Spinal cord (tissue), 10 donors: Measurements from ENCODE around the gene LCE4A. TPM values are rescaled to one million over a fixed set of nuclear protein-coding genes. Genes with fewer than 3 reads are reported as not detected.

ENCODE experiments used
- DNase-seq, 6 donors: peaks; one replicate each; pipeline versions ENCODE4 v3.0.0 to v3.0.0-alpha.2; 2013 to 2015; ENCODE audit warnings: low spot score in 6 of 6, low read depth in 4 of 6
- H3K27ac ChIP-seq: one replicate; pipeline ENCODE4 v1.5.1; 2013; ENCODE audit warnings: low read depth, low read length, control low read depth
- H3K27me3 ChIP-seq: one replicate; pipeline ENCODE4 v1.6.1; 2013; ENCODE audit warnings: low read length; ENCODE audit not compliant: control insufficient read depth, insufficient read depth
- H3K36me3 ChIP-seq: one replicate; pipeline ENCODE4 v1.6.1; 2013; ENCODE audit warnings: low read length; ENCODE audit not compliant: control insufficient read depth, insufficient read depth
- H3K4me1 ChIP-seq: one replicate; pipeline ENCODE4 v1.6.1; 2013; ENCODE audit warnings: low read length; ENCODE audit not compliant: control insufficient read depth, insufficient read depth
- H3K4me3 ChIP-seq: one replicate; pipeline ENCODE4 v1.5.1; 2013; ENCODE audit warnings: low read depth, low read length, control low read depth
- H3K9me3 ChIP-seq: one replicate; pipeline ENCODE4 v1.6.1; 2013; ENCODE audit warnings: low read length; ENCODE audit not compliant: control insufficient read depth, insufficient read depth
- WGBS: methylation state at CpG from one replicate; pipeline ENCODE4 v1.1.5; 2013; ENCODE audit warnings: missing lambda C conversion rate; ENCODE audit not compliant: insufficient coverage; 5-methylcytosine and 5-hydroxymethylcytosine counted together
- polyA plus RNA-seq, 2 donors: library from polyadenylated mRNA; unstranded; fragments of 120-200 nt; gene quantifications; one replicate each; pipeline ENCODE4 v1.2.1, GENCODE V29; 2013; ENCODE audit not compliant: insufficient read length in 2 of 2
- total RNA-seq, 2 donors: library from RNA; depleted of rRNA in 1 of 2; stranded (reverse); fragments of 120-200 nt in 1 of 2; fragments of >200 nt in 1 of 2; gene quantifications; one replicate each; pipeline versions ENCODE4 v1.2.3 to v1.2.4, GENCODE V29; 2013 to 2014
- donor health status: healthy.

Gene LCE4A
- total and polyA plus RNA-seq, 4 donors = not detected

DNA sequence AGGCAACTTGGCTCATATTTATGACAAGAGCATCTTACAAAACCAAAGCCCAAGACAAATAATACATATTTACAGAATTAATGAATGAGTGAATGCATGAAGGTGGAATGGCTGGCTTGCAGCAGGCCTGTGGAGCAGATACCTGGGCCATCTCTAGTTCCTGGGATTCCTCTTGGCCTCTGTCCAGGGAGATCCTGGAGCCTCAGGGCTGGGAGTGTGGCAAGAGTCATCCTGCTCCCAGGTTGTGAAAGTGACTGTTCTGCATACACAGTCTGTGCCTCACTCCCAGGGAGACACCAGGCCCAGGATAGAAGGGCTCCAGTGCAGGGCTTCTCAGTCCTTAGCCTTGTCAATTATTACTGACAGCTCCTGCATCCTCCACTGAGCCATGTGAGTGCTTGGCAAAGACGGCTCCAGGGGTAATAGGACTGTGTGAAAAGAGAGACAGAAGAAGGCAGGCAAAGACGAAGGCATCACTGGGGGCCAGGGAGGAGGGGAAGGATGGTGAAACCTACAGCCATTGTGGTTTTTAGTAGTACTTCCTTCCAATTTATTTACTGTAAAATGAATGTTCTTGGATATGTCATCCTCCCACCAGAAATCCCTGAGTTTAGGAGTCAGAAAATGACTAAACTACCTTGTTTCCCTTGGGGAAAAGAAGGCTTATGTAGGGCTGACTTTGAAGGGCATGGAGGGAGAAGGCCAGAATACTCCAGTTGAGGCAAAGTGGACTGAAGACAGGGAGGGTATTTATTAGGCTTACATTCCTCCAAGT lies 35.6 kb downstream of the LCE4A start:
- Histone ChIP-seq H3K4me1 (no peaks in the 10 kb centered on the region), H3K4me3 (no peak overlapping the region), H3K9me3 (no peaks in the 10 kb centered on the region), H3K27ac (no peak overlapping the region), H3K27me3 (no peaks in the 10 kb centered on the region), H3K36me3 (no peaks in the 10 kb centered on the region)
- no CpG with 5 or more reads among the region's 2 CpGs for WGBS
- no peak for DNase-seq

GRCh38 chr1:152745289-152745704 lies 37.3 kb downstream of the LCE4A start:
- Histone ChIP-seq H3K9me3 (no peaks in the 10 kb centered on the region), H3K27ac (no peak overlapping the region), H3K4me3 (no peak overlapping the region), H3K4me1 (no peaks in the 10 kb centered on the region), H3K27me3 (no peaks in the 10 kb centered on the region), H3K36me3 (no peaks in the 10 kb centered on the region)
- WGBS = 84% methylated on average over 3 of the region's 4 CpGs
- DNase-seq = peak in 1 of 6 donors; percentile 26

DNA sequence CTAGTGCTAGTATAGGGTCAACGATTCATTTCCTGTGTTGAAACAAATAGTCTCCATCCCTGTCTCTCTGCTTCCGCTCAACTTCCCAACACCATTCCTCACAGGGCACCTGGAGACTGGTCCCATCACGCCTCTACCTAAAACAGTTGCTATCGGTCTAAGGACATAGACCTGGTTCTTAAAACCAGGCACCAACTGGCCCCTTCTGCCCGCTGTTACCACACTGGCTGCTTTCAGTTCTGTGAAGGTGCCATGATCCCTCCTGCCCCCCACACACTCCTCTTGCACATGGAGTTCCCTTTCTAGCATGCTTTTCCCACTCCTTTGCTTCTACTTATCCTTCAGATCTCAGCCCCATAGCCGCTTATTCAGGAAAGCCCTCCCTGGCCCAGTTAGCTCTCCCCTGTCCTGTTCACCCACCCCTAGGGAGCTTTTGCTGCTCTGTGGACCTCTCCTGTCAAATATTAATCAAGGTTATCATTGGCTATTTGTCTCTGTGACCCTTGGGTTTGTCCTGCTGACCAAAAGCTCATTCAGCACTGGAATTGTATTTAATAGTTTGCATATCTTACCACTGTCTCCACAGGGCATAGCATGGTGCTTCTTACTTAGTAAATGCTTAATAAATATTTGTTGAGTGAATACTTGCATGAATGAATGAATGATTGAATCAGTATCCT lies 37.9 kb downstream of the LCE4A start:
- Histone ChIP-seq H3K27me3 (no peaks in the 10 kb centered on the region), H3K36me3 (no peaks in the 10 kb centered on the region), H3K4me1 (no peaks in the 10 kb centered on the region), H3K9me3 (no peaks in the 10 kb centered on the region), H3K27ac (no peak overlapping the region), H3K4me3 (no peak overlapping the region)
- no peak for DNase-seq
- 92% methylated on average over 5 of the region's 6 CpGs for WGBS

GRCh38 chr1:152747831-152748230 lies 39.9 kb downstream of the LCE4A start:
- WGBS = no CpG with 5 or more reads among the region's 1 CpG
- H3K27me3 ChIP-seq = no peaks in the 10 kb centered on the region
- no peaks in the 10 kb centered on the region for H3K36me3 ChIP-seq
- no peak overlapping the region for H3K27ac ChIP-seq
- H3K4me3 ChIP-seq = no peak overlapping the region
- H3K4me1 ChIP-seq = no peaks in the 10 kb centered on the region
- no peak for DNase-seq
- H3K9me3 ChIP-seq = no peaks in the 10 kb centered on the region

DNA sequence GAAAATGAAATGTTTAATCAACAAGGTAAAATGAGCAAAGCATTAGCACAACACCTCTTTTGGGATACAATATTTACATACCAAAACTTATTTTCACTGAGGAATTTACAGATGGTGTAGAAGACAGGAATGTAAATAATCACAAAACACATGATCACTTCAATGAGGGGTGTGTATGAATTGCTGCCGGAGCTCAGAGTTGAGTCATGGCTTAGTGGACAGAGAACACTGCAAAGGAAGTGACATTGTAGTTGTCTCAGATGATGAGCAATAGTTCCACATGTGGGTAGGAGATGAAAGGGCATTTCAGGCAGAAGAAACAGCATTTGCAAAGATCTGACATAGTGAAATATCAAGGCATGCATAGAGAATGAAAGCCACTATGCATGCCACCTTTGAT lies 44.3 kb downstream of the LCE4A start:
- 43% methylated on average over 1 of the region's 1 CpG for WGBS
- DNase-seq = no peak
- H3K36me3 ChIP-seq = no peaks in the 10 kb centered on the region
- H3K27ac ChIP-seq = no peak overlapping the region
- H3K4me3 ChIP-seq = no peak overlapping the region
- H3K9me3 ChIP-seq = no peaks in the 10 kb centered on the region
- H3K4me1 ChIP-seq = no peaks in the 10 kb centered on the region
- H3K27me3 ChIP-seq = no peaks in the 10 kb centered on the region

DNA sequence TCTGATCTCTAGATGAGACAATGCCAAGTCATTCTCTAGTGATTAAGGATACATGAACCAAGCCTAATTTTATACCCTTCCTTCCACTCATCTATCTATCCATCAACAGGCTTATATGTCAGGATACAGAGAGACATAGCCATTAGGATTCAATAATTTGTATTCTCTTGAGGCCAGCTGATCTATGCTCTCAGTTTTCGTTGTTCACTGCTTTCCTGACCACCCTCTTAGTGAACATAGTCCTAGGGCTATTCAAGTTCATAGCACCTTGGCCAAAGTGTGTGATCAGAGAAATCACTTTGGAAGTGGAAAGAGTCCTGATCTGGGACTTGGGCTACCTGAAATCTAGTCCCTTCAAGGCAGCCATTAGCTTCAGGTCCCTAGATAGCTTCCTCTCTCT lies 45.6 kb downstream of the LCE4A start:
- H3K36me3 ChIP-seq = no peaks in the 10 kb centered on the region
- no peaks in the 10 kb centered on the region for H3K9me3 ChIP-seq
- H3K27ac ChIP-seq = no peak overlapping the region
- DNase-seq = no peak
- H3K27me3 ChIP-seq = no peaks in the 10 kb centered on the region
- WGBS = no CpG with 5 or more reads among the region's 1 CpG
- no peak overlapping the region for H3K4me3 ChIP-seq
- no peaks in the 10 kb centered on the region for H3K4me1 ChIP-seq

DNA sequence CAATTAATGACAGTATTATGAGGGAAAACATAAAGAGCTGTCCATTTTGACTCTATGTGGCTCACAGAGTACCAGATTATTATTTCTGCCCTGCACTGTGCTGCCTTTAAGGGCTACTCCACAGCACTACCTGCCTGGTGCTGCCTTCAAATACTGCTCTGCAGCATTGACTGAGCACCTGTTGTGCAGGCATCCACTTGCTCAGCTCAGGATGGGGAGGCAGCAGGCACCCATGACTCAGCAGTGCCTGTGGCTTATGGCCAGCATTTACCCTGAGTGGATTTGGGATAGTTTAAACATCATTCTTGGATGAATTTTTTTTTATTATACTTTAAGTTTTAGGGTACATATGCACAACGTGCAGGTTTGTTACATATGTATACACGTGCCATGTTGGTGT lies 48.9 kb downstream of the LCE4A start:
- H3K36me3 ChIP-seq = no peaks in the 10 kb centered on the region
- WGBS = no CpG with 5 or more reads among the region's 2 CpGs
- no peak overlapping the region for H3K27ac ChIP-seq
- no peaks in the 10 kb centered on the region for H3K27me3 ChIP-seq
- DNase-seq = no peak
- H3K9me3 ChIP-seq = no peaks in the 10 kb centered on the region
- H3K4me1 ChIP-seq = no peaks in the 10 kb centered on the region
- H3K4me3 ChIP-seq = no peak overlapping the region

DNA sequence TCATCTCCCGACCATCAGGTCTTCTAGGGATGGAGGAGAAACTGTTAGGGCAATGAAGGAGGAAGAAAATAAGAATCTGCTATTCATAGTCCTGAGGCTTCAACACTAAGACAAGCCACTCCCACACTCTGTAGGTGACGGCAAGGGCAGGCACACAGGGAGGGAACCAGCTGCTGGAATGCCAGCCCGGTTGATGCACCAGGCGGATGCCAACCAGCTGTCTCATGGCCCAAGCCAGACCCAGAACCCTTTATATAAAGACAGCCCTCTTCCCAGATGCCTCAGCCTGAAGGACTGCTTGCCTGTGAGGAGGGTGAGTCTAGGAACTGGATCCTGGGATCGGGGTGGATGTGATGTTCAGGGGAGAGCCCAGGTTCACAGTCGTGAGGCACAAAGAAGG lies 49.8 kb downstream of the LCE4A start, which contains the start of gene KPRP:
KPRP (plus strand) TSS at position 279 of the 400 bp plus-strand sequence. CDS start 1,564 bp downstream, outside the sequence.
- no peak for DNase-seq
- no peak within 1 kb of the TSS for H3K27ac ChIP-seq
- H3K4me1 ChIP-seq = no peaks in the 10 kb centered on the region
- no peaks in the 10 kb centered on the region for H3K36me3 ChIP-seq
- 75% methylated on average over 5 of the region's 6 CpGs for WGBS
- no peaks in the 10 kb centered on the region for H3K27me3 ChIP-seq
- no peak within 1 kb of the TSS for H3K4me3 ChIP-seq
- no peaks in the 10 kb centered on the region for H3K9me3 ChIP-seq

- no peaks in the 10 kb centered on the region for H3K36me3 ChIP-seq
- no peak overlapping the region for H3K27ac ChIP-seq
- no peaks in the 10 kb centered on the region for H3K27me3 ChIP-seq
- WGBS = 86% methylated on average over 3 of the region's 4 CpGs
- no peak for DNase-seq
- no peak overlapping the region for H3K4me3 ChIP-seq
- H3K9me3 ChIP-seq = no peaks in the 10 kb centered on the region
- H3K4me1 ChIP-seq = no peaks in the 10 kb centered on the region
These were observed 50.7 kb downstream of the LCE4A start for GRCh38 chr1:152758636-152759035.
